Activated naive CD4-positive, alpha-beta T cell treated with anti-CD3 and anti-CD28 coated beads, Interleukin-2, amount 50 U/mL, for 24 hours (primary cell): Measurements from ENCODE around the gene SMAD9.
A peak's percentile ranks its signal among the peaks of the same experiment; 100 is the strongest.

Experiments
- H3K27ac Mint-ChIP-seq: one replicate; pipeline ENCODE4 v1.8.0; 2021; ENCODE audit warnings: mild to moderate bottlenecking, mixed read lengths
- H3K27me3 Mint-ChIP-seq: one replicate; pipeline ENCODE4 v1.8.0; 2021; ENCODE audit warnings: mixed read lengths
- H3K36me3 Mint-ChIP-seq: one replicate; pipeline ENCODE4 v1.8.0; 2021; ENCODE audit warnings: mixed read lengths
- H3K4me1 Mint-ChIP-seq: one replicate; pipeline ENCODE4 v1.8.0; 2021; ENCODE audit warnings: mixed read lengths
- H3K4me3 Mint-ChIP-seq: one replicate; pipeline ENCODE4 v1.8.0; 2021; ENCODE audit warnings: mild to moderate bottlenecking, mixed read lengths
- H3K9me3 Mint-ChIP-seq: one replicate; pipeline ENCODE4 v1.8.0; 2021; ENCODE audit warnings: mixed read lengths

SMAD9 gene

GRCh38 chr13:36858290-36858689 lies 61.7 kb downstream of the SMAD9 start:
- no peak overlapping the region for H3K4me3 Mint-ChIP-seq

GRCh38 chr13:36857253-36857652 lies 62.8 kb downstream of the SMAD9 start:
- H3K4me1 Mint-ChIP-seq, result no peaks in the 10 kb centered on the region
- H3K27me3 Mint-ChIP-seq, result peaks cover 9% of the 10 kb centered on the region
- no peaks in the 10 kb centered on the region for H3K36me3 Mint-ChIP-seq
- no peak overlapping the region for H3K4me3 Mint-ChIP-seq
- H3K9me3 Mint-ChIP-seq, result no peaks in the 10 kb centered on the region
- H3K27ac Mint-ChIP-seq, result no peak overlapping the region

More at GRCh38 chr13:36858290-36858689, 61.7 kb downstream of the SMAD9 start:
- H3K27me3 Mint-ChIP-seq, result peaks cover 12% of the 10 kb centered on the region
- H3K36me3 Mint-ChIP-seq, result no peaks in the 10 kb centered on the region
- H3K4me1 Mint-ChIP-seq, result no peaks in the 10 kb centered on the region
- no peaks in the 10 kb centered on the region for H3K9me3 Mint-ChIP-seq
- H3K27ac Mint-ChIP-seq, result no peak overlapping the region

GRCh38 chr13:36850790-36851438 lies 69.1 kb downstream of the SMAD9 start:
- Mint-ChIP-seq H3K36me3 (no peaks in the 10 kb centered on the region), H3K9me3 (no peaks in the 10 kb centered on the region), H3K27me3 (peaks cover 5% of the 10 kb centered on the region), H3K4me1 (no peaks in the 10 kb centered on the region), H3K4me3 (no peak overlapping the region), H3K27ac (no peak overlapping the region)

GRCh38 chr13:36848199-36848982 lies 71.6 kb downstream of the SMAD9 start:
- H3K9me3 Mint-ChIP-seq, result no peaks in the 10 kb centered on the region
- no peak overlapping the region for H3K4me3 Mint-ChIP-seq
- H3K4me1 Mint-ChIP-seq, result no peaks in the 10 kb centered on the region
- peaks cover 5% of the 10 kb centered on the region for H3K27me3 Mint-ChIP-seq
- H3K36me3 Mint-ChIP-seq, result no peaks in the 10 kb centered on the region
- no peak overlapping the region for H3K27ac Mint-ChIP-seq

GRCh38 chr13:36847606-36848005 lies 72.4 kb downstream of the SMAD9 start:
- Mint-ChIP-seq H3K27ac (no peak overlapping the region), H3K4me3 (no peak overlapping the region), H3K9me3 (no peaks in the 10 kb centered on the region), H3K4me1 (no peaks in the 10 kb centered on the region), H3K36me3 (no peaks in the 10 kb centered on the region), H3K27me3 (peaks cover 3% of the 10 kb centered on the region)

DNA sequence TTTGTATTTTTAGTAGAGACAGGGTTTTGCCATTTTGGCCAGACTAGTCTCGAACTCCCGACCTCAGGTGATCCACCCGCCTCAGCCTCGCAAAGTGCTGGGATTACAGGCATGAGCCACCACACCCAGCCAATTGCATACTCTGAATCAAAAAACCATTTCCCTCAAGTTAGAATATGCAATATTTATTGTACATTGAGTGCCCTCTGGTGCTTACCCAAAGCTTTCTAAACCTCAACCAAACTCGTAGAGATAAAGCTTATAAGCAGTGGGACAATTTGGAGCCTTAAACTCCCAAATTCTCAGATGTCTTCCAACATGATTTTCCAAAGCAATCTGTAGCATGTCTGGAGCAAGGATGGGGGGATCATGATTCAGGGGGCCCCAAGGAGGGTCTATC lies 78.6 kb downstream of the SMAD9 start:
- no peak overlapping the region for H3K27ac Mint-ChIP-seq
- H3K4me3 Mint-ChIP-seq, result no peak overlapping the region
- no peaks in the 10 kb centered on the region for H3K9me3 Mint-ChIP-seq
- H3K27me3 Mint-ChIP-seq, result no peaks in the 10 kb centered on the region
- no peaks in the 10 kb centered on the region for H3K36me3 Mint-ChIP-seq
- no peaks in the 10 kb centered on the region for H3K4me1 Mint-ChIP-seq

DNA sequence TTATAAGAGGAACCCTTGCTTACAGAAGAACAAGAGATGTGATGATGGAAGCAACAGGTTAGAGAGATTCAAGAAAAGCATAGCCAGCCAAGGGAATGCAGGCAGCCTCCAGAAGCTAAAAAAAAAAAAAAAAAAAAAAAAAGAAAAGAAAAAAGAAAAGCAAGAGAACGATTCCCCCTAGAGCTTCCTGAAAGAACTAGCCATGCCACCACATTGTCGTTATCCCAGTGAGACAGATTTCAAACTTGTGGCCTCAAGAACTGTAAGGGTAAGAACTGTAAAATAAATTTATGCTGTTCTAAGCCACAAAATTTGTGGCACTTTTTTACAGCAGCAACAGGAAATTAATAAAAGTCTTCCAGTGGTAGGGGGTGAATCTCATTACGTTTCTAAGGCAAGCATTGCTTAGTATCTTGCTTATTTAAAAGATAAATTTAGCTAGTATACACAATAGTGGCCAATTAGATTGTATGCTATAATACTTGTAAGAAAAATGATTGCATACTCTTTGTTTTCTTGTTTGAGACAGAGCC lies 79.3 kb downstream of the SMAD9 start:
- no peak overlapping the region for H3K4me3 Mint-ChIP-seq
- no peaks in the 10 kb centered on the region for H3K9me3 Mint-ChIP-seq

GRCh38 chr13:36839981-36840380 lies 80.1 kb downstream of the SMAD9 start:
- no peaks in the 10 kb centered on the region for H3K36me3 Mint-ChIP-seq
- H3K27me3 Mint-ChIP-seq, result no peaks in the 10 kb centered on the region
- no peaks in the 10 kb centered on the region for H3K9me3 Mint-ChIP-seq
- no peak overlapping the region for H3K27ac Mint-ChIP-seq
- H3K4me1 Mint-ChIP-seq, result no peaks in the 10 kb centered on the region
- H3K4me3 Mint-ChIP-seq, result no peak overlapping the region

More for the DNA sequence above, 79.3 kb downstream of the SMAD9 start:
- no peak overlapping the region for H3K27ac Mint-ChIP-seq
- no peaks in the 10 kb centered on the region for H3K27me3 Mint-ChIP-seq
- no peaks in the 10 kb centered on the region for H3K36me3 Mint-ChIP-seq
- H3K4me1 Mint-ChIP-seq, result no peaks in the 10 kb centered on the region

DNA sequence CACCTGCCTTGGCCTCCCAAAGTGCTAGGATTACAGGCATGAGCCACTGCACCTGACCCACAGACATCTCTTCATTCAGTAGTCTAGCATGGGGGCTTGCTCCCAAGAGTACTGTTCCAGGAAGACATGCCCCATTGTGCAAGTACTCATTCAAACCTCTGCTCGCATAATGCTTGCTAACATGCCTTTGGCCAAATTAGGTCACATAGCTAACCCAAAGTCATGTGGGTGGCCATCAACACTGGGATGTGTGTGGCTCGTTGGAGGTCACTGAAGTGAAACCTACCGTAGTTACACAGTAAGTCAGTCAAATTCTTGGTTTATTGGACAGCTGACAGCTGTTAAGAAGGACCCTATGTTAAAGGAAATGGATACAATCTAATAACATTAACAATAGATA lies 80.8 kb downstream of the SMAD9 start:
- Mint-ChIP-seq H3K9me3 (no peaks in the 10 kb centered on the region), H3K27ac (no peak overlapping the region), H3K36me3 (no peaks in the 10 kb centered on the region), H3K4me3 (no peak overlapping the region), H3K4me1 (no peaks in the 10 kb centered on the region), H3K27me3 (no peaks in the 10 kb centered on the region)

DNA sequence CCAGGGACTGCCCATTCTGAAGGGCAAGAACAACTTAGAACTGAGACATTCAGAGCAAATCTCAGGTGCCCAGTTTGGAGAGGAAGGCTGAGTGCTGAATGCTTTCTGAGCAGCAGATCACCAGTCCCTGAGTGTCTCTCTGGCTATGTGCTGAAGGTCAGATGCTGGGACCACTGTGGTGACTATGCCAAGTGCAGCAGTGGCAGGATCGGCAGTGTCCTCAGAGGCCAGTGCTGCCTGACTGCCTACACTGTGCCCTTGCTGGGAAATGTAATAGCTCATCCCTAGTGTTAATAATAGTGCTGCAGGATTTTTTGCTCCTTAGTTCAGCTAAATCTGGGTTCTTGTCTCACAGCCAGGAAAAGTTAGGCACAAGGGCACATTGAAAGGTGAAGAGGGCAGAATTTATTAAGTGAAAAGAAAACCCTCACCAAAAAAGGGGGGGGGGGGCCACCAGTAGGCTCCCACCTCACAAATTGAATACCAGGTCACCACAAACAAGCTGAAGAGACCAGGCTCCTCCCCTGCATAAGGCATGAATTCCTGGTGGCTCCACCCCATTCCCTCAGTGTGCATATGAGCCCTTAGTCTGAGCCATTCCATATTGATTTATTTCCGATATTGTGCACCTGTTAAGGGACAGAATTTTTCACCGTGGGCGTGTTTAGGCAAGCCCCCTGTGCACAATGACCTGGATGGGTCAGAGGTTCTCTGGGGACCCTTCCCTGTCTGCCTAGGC lies 82.5 kb downstream of the SMAD9 start:
- no peaks in the 10 kb centered on the region for H3K4me1 Mint-ChIP-seq
- peaks cover 2% of the 10 kb centered on the region for H3K36me3 Mint-ChIP-seq
- H3K27ac Mint-ChIP-seq, result no peak overlapping the region
- H3K4me3 Mint-ChIP-seq, result no peak overlapping the region
- no peaks in the 10 kb centered on the region for H3K9me3 Mint-ChIP-seq
- no peaks in the 10 kb centered on the region for H3K27me3 Mint-ChIP-seq

GRCh38 chr13:36834299-36834698 lies 85.7 kb downstream of the SMAD9 start:
- Mint-ChIP-seq H3K9me3 (no peaks in the 10 kb centered on the region), H3K4me1 (no peaks in the 10 kb centered on the region), H3K36me3 (peaks cover 4% of the 10 kb centered on the region), H3K4me3 (no peak overlapping the region), H3K27me3 (no peaks in the 10 kb centered on the region), H3K27ac (no peak overlapping the region)

- peaks cover 5% of the 10 kb centered on the region for H3K36me3 Mint-ChIP-seq
- H3K27me3 Mint-ChIP-seq, result no peaks in the 10 kb centered on the region
- H3K9me3 Mint-ChIP-seq, result no peaks in the 10 kb centered on the region
- no peaks in the 10 kb centered on the region for H3K4me1 Mint-ChIP-seq
- no peak overlapping the region for H3K4me3 Mint-ChIP-seq
- no peak overlapping the region for H3K27ac Mint-ChIP-seq
Observed at GRCh38 chr13:36831291-36831690, 88.7 kb downstream of the SMAD9 start.

DNA sequence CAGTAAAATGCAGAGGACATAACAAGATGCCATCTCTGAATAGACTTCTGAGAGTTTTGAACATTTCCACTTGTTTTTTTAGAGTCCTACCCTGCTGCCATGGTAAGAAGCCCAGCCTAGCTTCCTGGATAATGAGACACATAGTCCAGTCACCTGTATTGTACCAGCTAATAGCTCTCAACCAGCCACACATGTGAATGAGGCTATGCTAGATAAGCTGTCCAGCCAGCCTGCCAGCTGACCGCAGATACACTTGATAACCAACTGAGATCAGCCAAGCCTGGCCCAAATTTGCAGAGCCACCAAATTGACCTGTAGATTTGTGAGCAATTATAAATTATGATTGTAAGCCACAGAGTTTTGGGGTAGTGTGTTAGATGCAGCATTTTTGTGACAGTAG lies 90.3 kb downstream of the SMAD9 start:
- Mint-ChIP-seq H3K36me3 (peaks cover 5% of the 10 kb centered on the region), H3K4me1 (peaks cover 5% of the 10 kb centered on the region), H3K27me3 (no peaks in the 10 kb centered on the region), H3K27ac (peak overlapping the region; percentile 35), H3K9me3 (no peaks in the 10 kb centered on the region), H3K4me3 (no peak overlapping the region)

DNA sequence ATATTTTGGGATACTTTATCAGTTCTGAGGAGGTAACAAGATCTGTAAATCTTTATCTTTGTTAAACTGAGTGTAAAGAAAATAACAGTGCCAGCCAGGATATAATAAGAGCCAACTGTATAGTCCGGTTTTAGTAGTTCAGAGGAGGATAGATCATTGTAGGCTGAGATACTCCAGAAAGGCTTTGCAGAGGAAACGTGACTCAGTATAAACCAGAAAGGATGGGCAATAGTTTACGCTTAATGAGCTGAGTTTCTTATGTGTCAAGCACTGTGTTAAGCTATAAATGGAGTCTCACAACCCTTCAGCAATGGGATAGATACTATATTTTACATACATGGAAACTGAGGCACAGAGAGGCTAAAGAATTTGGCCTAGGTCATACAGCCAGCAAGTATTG lies 97.3 kb downstream of the SMAD9 start:
- Mint-ChIP-seq H3K9me3 (no peaks in the 10 kb centered on the region), H3K4me1 (peaks cover 59% of the 10 kb centered on the region)

GRCh38 chr13:36820222-36820621 lies 99.8 kb downstream of the SMAD9 start:
- Mint-ChIP-seq H3K36me3 (peaks cover 3% of the 10 kb centered on the region), H3K27ac (peak overlapping the region; percentile 70), H3K4me3 (peak overlapping the region; percentile 89), H3K9me3 (no peaks in the 10 kb centered on the region), H3K4me1 (peaks cover 63% of the 10 kb centered on the region), H3K27me3 (no peaks in the 10 kb centered on the region)

More for the DNA sequence above, 97.3 kb downstream of the SMAD9 start:
- H3K4me3 Mint-ChIP-seq, result no peak overlapping the region
- H3K36me3 Mint-ChIP-seq, result peaks cover 3% of the 10 kb centered on the region
- H3K27me3 Mint-ChIP-seq, result no peaks in the 10 kb centered on the region
- H3K27ac Mint-ChIP-seq, result peak overlapping the region; percentile 48

GRCh38 chr13:36819739-36820090 lies 100.3 kb downstream of the SMAD9 start:
- H3K4me3 Mint-ChIP-seq, result peak overlapping the region; percentile 89
- peak overlapping the region; percentile 70 for H3K27ac Mint-ChIP-seq
- no peaks in the 10 kb centered on the region for H3K9me3 Mint-ChIP-seq
- H3K27me3 Mint-ChIP-seq, result no peaks in the 10 kb centered on the region
- peaks cover 3% of the 10 kb centered on the region for H3K36me3 Mint-ChIP-seq
- peaks cover 58% of the 10 kb centered on the region for H3K4me1 Mint-ChIP-seq
